Activated CD4-positive, alpha-beta T cell treated with anti-CD3 and anti-CD28 coated beads for 36 hours (primary cell): Measurements from ENCODE around the gene MBD1. TPM values are rescaled to one million over a fixed set of nuclear protein-coding genes. Genes with fewer than 3 reads are reported as not detected.
"Not testable (repeated sequence)": the region's sequence is repeated elsewhere in the genome, so short reads cannot be mapped to it uniquely, and the experiment has no call there.

ENCODE experiments used
- ATAC-seq: fragments of 200-7000 bp; cut with Tn5 transposase; one replicate; pipeline ENCODE4 v1.10.0; 2021; ENCODE audit warnings: mild to moderate bottlenecking, moderate library complexity
- CTCF ChIA-PET: fragments of 350-600 bp; sonication (Branson Sonifier 250); formaldehyde crosslinking; loops from one replicate; lab custom pipeline; 2021; ENCODE audit warnings: antibody characterized with exemption; lab: Charles Lee
- POLR2A ChIA-PET: fragments of 350-600 bp; sonication (Branson Sonifier 250); formaldehyde crosslinking; loops from one replicate; lab custom pipeline; 2021; ENCODE audit warnings: antibody characterized with exemption, inconsistent platforms; lab: Charles Lee
- DNase-seq: peaks from one replicate; pipeline ENCODE4 v3.0.0-alpha.2; 2020
- H3K27ac Mint-ChIP-seq: one replicate; pipeline ENCODE4 v1.8.0; 2021; ENCODE audit warnings: mixed read lengths
- H3K27me3 Mint-ChIP-seq: one replicate; pipeline ENCODE4 v1.8.0; 2021; ENCODE audit warnings: mixed read lengths
- H3K36me3 Mint-ChIP-seq: one replicate; pipeline ENCODE4 v1.8.0; 2021; ENCODE audit warnings: low read depth, mixed read lengths
- H3K4me1 Mint-ChIP-seq: one replicate; pipeline ENCODE4 v1.8.0; 2021; ENCODE audit warnings: mixed read lengths
- H3K4me3 Mint-ChIP-seq: one replicate; pipeline ENCODE4 v1.8.0; 2021; ENCODE audit warnings: mild to moderate bottlenecking, moderate library complexity, mixed read lengths
- H3K9me3 Mint-ChIP-seq: one replicate; pipeline ENCODE4 v1.8.0; 2021; ENCODE audit warnings: low read depth, mixed read lengths
- intact Hi-C, 2 experiments: fragments of 100-400 bp; cut with DNase I in 1 of 2; cut with micrococcal nuclease in 1 of 2; formaldehyde crosslinking; loops; one replicate each; pipeline versions ENCODE4 v1.14.2 to v1.15.1; 2022 to 2024; cut with DNase I, micrococcal nuclease
- total RNA-seq, 2 experiments: library from RNA; stranded (reverse); gene quantifications; one replicate each; pipeline ENCODE4 v1.2.3, GENCODE V29; 2021

The MBD1 gene
- total RNA-seq, 2 experiments from 2014 or later, result 62.2 to 70.5 TPM

GRCh38 chr18:50220249-50220648, 61.1 kb downstream of the MBD1 start:
- H3K27ac Mint-ChIP-seq, H3K9me3 Mint-ChIP-seq, POLR2A ChIA-PET, H3K36me3 Mint-ChIP-seq, ATAC-seq, DNase-seq, intact Hi-C loops, H3K4me1 Mint-ChIP-seq, H3K4me3 Mint-ChIP-seq: not testable (repeated sequence)
- CTCF ChIA-PET, result interaction anchor here (1.2 to 4.7 kb wide), 2 partner anchors 136 to 141 kb away, joined by 3 to 72 read pairs; no protein-coding TSS in a partner anchor
- peaks cover 19% of the 10 kb centered on the region for H3K27me3 Mint-ChIP-seq

Other genes with a start within 250 kb of the MBD1 start
- gene MYO5B, start 86.4 kb downstream of the MBD1 start, total RNA-seq, result under 1 TPM; 0.18 to 0.23 TPM
- gene CFAP53, start 15.0 kb downstream of the MBD1 start, total RNA-seq, result under 1 TPM; 0.37 to 0.44 TPM
- 10 to 100 TPM; 68.6 to 80.0 TPM for gene CXXC1, start 6.2 kb upstream of the MBD1 start, total RNA-seq
- gene SKA1, start 93.5 kb upstream of the MBD1 start, total RNA-seq, result 10 to 100 TPM; 38.6 to 48.3 TPM